Stimulated activated CD4-positive, alpha-beta T cell treated with anti-CD3 and anti-CD28 coated beads, Interleukin-1b, Interleukin-23, amount 100 ng/mL, for 48 hours (primary cell): ENCODE measurements around the gene OXER1.

Experiments used
- DNase-seq: peaks from one replicate; pipeline ENCODE4 v3.0.0-alpha.2; 2020

Gene OXER1, protein sequence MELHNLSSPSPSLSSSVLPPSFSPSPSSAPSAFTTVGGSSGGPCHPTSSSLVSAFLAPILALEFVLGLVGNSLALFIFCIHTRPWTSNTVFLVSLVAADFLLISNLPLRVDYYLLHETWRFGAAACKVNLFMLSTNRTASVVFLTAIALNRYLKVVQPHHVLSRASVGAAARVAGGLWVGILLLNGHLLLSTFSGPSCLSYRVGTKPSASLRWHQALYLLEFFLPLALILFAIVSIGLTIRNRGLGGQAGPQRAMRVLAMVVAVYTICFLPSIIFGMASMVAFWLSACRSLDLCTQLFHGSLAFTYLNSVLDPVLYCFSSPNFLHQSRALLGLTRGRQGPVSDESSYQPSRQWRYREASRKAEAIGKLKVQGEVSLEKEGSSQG

DNA sequence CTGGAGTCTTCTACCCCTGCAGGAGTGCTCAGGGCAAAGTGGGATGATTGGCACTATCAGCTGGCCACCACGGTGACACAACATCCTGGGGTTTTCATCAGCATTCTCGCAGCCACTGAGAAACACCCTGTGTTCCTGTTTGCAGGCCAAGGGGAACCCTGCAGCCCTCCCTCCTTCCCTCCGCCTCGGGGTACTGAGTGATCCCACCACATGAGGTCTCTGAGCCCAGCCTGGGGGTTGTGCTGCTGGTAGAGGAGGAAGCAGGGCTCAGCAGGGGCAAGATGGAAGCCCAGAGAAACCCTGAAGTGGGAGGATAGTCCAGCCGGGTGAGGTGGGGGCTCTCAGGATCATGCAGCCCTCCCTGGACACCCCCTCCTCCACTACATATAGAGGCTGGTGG, at the start of gene OXER1:
Gene OXER1, minus strand, starts transcription at position 40 of the 400 bp plus-strand sequence. CDS start 73 bp downstream, outside the sequence.
- no peak for DNase-seq

- DNase-seq = no peak
Measured at GRCh38 chr2:42812899-42813479, 49.1 kb upstream of the OXER1 start.

DNA sequence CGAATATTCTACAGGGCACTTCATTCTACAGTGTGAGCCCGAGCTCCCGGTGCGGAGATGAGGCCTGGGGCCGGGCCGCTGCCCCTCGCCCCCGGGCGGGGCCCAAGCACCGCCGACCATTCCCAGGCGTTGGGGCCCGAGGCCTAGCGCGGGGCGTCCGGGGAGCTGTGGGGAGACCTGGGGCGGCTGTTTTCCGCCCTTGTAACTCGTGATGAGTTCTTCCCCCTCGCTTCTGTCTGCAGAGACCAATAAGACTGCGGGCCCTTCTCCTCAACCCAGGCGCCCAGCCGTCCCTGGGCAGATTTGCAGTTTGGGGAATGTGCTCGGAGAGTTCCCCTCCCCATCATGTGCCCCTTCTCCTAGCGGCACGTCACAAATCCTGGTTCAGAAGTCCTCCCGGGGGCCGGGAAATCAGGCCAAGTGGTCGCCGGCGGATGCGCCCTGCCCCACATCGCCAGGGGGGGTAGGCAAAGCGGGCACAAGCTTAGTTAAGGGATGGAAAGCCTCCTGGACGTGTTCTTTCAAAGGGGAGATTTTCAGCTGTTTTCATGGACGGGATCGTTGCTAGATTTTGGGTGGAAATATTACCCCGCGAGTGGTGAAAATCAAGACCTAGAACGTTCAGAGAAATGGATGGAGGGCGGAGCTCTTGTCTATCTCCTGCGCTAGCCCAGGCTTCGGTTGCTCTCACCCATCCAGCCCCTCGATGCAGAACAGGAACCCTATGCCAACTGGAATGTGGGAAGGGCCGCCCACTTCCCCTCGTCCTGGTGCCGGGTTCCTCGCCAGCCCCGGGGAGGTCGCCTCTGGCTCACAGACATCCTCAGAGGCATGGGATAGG, 47.3 kb upstream of the OXER1 start:
- peak; percentile 39 for DNase-seq

DNA sequence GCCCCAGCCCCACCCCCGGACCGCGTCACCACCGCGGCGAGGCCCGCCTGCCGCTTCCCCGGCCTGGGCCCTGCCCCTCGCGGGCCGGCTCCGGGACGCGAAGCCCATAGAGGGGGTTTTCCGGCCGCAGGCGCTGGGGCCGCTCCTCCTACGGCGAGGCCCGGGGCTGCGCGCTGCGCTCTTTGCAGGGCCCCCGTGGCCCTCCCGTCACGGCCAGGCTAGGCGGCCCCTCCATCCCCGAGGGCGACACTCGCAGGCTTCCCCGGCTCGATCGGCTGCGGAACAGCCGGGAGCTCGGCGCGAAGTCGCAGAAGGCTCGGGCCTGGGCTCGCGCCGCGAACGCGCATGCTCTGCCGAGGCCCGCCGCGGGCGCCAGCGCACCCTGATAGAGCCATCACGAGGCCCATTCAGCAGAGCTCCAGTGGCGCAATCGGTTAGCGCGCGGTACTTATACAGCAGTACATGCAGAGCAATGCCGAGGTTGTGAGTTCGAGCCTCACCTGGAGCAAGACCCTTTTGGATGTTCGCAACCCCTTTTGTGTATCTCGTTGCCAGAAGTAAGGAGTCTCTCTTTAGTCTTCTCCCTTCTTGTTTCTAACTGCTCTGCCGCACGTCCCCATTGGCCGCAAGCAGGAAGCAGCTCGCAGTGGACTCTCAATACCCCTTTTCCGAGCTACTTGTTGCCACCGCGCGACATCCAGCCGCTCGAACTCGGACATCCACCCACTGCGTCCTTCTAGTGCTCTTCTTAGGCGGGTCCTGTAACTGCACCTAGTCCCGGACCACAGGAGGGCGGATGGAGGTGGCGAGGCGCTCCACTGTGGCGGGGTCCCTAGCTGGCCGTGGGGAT, 46.4 kb upstream of the OXER1 start:
- peak; percentile 96 for DNase-seq

GRCh38 chr2:42809819-42810120, 45.8 kb upstream of the OXER1 start:
- peak; percentile 69 for DNase-seq

GRCh38 chr2:42809131-42809818, 45.3 kb upstream of the OXER1 start:
- no peak for DNase-seq

GRCh38 chr2:42808301-42808700, 44.4 kb upstream of the OXER1 start:
- no peak for DNase-seq

GRCh38 chr2:42806786-42807185, 42.9 kb upstream of the OXER1 start:
- no peak for DNase-seq

GRCh38 chr2:42804891-42805290, 41.0 kb upstream of the OXER1 start:
- DNase-seq = no peak

DNA sequence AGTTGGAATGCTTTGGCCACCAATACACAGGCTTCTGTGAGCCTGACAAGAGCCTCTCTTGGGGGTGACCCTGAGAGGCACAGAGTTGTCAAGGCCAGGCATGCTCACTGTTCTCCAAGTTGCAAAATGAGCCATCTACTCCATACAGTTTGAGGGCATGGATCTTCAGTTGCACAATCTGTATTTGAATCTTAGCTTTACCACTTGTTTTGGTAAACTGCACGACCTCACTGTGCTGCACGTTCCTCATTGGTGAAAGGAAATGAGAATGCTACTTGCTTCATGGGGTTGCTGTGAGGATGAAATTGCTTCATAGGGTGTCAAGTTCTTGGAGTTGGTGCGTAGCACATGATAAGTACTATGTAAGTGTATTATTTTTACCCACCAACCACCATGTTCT, 40.4 kb upstream of the OXER1 start:
- no peak for DNase-seq

DNA sequence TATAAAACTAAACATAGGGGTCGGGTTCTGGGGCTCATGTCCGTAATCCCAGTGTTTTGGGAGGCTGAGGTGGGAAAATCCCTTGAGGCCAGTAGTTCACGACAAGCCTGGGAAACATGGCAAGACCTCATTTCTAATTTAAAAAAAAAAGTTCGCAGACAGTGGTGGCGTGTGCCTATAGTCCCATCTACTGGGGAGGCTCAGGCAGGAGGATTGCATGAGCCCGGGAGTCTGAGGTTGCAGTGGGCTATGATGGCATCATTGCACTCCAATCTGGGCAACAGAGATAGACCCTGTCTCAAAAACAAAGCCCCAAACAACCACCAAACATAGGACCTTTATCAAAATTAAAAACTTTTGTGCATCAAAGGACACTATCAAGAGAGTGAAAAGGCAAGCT, 38.2 kb upstream of the OXER1 start:
- DNase-seq = no peak

DNA sequence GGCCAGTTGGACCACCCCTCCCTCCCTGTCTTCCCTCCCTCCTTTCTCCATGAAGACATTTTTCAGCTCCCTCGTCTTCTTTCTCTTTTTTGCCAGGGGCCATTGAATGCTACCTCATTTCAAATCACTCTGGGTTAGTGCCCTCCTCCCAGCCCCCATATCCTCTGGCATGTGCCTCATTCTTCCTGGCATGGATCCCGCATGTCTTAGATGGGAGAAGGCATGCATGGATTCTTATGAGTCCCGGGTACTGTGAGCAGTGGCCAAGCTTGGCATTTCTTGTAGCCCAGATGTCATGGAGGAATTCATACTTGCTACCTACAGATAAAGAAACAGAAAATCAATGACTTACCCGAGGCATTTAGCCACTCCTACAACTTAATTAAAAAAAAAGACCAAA, 37.4 kb upstream of the OXER1 start:
- no peak for DNase-seq

GRCh38 chr2:42800981-42801380, 37.0 kb upstream of the OXER1 start:
- no peak for DNase-seq

DNA sequence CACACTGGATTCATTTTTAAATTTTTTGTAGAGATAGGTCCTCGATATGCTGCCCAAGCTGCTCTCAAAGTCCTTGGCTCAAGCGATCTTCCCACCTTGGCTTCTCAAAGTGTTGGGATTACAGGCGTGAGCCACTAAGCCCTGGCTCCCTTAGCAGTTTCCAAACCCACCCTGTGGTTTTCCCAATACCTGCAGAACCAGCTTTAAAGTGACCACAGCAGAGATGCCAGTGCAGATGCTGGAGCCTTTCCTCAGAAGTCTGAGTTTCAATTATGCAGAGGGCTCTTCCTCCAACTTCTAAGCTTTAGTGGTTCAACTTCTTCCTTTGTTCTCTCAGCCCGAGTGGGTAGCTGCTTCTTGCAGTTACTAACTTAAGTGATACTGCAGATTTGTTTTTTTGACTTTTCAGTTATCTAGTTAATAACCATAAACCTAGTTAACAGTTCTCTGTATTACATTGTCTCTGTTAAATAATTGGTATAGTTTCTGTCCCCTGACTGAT, 36.6 kb upstream of the OXER1 start:
- DNase-seq = no peak

DNA sequence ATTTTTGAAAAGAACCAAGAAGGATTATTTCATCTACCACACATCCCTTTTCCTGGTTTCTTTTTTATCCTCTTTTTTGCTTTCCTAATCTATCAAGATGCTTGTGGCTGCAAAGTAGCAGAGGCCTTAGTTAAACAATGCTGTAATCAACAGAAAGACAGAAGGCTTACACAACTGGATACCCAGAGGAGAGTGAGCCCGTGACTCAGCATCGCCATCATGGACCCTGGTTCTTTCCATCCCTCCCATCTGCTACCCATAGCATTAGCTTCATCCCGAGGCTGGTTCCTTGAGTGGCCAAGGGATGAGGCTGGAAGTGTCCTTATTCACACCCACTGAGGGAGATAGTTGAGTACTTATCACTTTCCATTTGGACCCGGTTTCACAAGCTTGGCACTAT, 35.9 kb upstream of the OXER1 start:
- no peak for DNase-seq

DNA sequence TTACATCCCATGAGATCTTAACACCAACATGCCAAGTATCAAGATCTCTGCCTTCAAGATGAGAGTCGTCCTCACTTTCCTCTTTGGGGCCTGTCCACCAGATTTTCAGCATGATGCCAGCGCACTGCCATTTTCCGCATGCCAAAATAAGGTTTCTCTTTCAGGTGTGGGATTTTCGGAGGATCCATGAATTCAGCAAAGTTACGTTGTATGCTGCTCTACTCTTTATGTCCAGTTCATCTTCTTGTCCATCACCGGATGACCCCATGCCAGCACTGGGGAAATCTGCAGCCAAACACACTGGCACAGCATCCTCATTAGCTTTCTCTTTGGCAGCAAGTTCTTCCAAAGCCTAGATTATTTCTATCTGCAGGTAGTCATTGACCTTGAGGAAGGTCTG, 33.3 kb upstream of the OXER1 start:
- DNase-seq = no peak

DNA sequence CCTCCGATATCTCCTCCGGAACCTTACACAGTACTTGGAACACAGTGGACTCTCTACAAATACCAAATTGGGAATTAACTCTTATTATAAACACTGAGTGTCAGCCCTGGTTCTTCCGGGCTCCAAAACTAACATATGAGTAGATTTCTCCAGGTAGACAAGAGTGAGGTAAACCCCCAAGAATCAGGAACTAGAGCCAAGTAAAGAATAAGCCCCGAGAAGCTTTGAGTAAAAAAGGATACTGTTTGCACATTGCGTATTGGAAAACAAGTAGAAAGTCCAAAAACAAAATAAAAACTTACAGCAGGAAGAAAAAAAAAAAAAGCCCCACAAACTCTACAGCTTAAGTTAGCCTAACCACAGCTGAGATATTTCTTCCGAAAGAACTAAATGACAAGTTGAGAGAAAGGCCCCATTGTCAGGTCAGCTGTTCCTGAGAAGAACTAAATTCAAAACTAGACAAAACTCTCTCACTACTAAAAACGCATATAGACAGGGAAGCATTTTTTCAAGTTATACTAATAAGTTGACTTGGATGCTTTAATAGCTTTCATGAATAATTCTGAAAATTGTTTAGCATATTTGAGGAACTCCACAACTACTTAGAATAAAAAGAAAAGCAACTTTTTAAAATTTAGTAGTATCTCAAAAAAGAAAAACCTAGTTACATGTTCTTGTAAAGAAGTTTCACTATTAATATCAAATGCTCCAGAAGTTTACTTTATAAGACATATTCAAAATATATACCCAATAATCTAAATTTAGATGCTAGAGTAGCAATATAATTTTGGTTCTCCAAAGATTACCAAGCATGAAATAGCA, 32.7 kb upstream of the OXER1 start:
- no peak for DNase-seq

GRCh38 chr2:42795841-42796301, 31.9 kb upstream of the OXER1 start:
- no peak for DNase-seq

GRCh38 chr2:42795275-42795674, 31.3 kb upstream of the OXER1 start:
- DNase-seq = no peak

DNA sequence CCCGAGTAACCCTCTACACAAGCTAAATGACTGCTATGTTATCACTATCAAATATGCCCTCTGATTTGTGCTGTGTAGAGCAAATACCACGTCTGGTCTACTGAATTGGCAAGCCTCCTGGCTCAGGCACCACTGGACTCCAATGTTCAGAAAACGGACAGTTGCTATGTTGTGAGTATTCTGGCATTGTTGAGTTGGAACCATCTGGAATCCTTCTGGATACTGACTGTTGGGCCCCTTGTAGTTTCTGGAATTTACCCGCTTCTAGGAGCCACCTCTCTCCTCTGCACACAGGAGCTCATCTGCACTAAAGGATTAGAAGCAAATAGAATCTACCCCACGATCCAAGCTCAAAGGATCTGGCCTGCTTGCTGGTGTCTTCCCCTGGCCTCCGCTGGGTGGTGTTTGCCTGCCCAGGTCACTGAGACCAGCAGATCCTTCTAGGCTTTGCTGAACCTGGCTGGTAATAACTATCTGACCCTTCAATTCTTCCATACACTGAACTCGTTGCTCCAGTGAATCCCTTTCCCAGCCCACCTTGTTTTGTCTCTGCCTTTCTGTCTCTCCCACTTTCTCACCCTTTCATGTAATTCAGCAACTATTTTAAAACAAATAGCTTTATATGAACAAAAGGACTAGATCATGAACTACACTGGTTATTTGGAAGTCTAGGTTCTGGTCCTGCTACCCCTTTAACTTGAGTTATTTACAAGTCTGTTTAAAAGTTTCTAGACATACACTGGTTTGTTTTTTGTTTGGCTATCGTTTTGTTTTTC, 30.5 kb upstream of the OXER1 start:
- DNase-seq = no peak
